CD4-positive, alpha-beta T cell treated with Interleukin-6 for 4 hours (primary cell): Measurements from ENCODE around the gene TCEA2.
"Not testable (repeated sequence)": the region's sequence is repeated elsewhere in the genome, so short reads cannot be mapped to it uniquely, and the experiment has no call there.

ENCODE experiments used
- DNase-seq: peaks from one replicate; pipeline ENCODE4 v3.0.0-alpha.2; 2020; ENCODE audit warnings: mixed read lengths

TCEA2 gene

GRCh38 chr20:64111841-64112641 is 49.0 kb downstream of the TCEA2 start:
- no peak for DNase-seq

DNA sequence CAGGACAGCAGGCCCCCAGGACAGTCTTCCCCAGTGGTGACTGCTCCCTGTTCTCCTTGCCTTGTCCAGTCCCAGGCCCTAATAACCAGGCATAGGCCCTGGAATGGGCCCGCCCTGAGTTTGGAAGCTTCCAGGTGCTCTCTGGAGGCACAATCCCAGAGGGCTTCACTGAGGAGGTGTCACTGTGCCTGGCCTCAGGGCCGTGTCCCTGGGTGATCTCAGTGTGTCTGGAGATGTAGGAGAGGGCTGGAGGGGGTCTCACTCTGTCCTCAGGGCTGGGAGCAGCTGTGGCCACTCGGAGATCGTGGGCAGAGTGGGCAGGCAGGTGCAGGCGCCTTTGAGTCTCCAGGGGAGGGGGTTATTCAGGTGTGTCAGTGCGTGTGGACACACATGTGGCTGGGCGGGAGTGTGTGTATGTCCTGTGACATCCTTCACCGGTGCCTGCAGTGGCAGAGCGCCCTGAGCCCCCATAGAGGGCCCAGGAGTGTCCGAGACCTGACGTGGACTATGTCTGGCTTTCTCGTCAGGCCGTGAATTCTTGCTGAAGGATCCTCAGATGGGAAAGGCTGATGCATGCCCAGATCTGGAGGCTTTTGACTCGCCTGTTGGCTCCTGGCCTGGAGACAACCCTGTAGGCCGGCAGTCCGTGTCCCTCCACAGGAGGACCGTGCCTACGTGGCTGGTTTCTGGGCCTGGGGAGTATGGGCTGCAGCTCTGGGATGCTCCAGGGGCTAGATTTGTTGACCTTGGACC is 49.9 kb downstream of the TCEA2 start:
- no peak for DNase-seq

DNA sequence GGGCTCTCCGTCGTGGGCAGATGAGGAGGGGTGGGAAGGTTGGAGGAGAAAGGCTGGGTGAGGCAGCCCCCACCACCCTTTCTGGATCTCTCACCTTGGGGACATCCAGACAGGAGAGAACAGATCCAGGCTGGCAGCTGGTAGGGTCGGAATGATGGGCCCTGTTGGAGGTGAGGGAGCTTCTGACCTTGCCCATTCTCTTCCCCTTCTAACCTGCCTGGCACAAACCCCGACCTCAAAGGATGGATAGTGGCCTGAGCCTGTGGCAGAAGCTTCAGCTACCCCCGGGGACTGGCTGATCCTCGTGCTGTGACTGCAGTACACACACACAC is 50.4 kb downstream of the TCEA2 start:
- no peak for DNase-seq

DNA sequence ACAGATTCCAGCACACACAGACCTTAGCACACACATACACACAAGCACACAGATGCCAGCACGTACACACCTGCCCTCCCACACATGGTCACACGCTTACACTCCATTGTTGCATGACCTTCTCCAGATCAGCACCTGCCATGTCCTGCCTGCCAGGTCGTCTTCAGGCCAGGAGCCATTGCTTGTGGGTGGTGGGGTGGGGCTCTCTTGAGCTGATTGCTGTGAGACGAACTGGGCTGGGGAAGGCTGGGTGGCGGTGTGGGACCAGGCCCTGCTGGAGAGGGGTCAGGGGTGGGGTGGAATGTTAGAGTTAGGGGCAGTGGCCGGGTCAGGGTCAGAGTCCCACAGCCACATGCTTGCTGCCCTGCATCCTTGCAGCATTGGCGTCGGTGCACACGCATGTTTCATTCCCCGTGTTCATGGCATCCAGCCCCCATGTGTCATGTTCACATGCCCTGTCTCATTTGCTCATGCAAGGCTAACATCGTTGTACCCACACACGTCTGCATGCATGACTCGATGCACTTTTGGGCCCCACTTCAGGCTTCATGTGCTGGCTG is 50.9 kb downstream of the TCEA2 start:
- no peak for DNase-seq

DNA sequence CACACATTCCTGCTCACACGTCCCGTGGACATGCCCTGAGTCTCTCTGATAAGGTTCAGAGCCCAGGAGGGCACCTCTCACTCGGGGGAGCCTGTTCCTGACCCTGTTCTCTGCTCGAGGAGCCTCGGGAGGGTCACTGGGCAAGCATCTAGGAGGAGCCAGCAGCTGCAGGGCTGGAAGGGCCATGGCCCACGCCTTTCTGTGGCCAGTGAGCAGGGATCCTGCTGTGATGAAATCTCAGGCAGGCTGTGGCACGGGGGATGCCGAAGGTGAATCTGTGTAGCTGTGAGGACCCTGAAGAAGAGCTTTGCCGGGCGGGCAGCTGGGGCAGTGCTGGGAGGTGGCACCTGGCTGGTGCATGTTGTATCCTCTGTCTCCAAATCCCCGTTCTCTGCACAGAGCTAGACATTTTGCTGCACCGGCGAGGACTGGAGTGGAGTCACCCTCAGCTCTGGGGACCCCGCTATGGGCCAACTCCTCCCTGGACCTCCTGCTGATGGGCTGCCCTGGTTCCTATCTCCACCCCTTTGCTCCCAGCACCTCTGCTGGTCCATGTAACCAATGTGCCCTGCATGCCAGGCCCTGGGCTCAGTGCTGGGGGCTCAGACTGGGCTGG is 51.5 kb downstream of the TCEA2 start:
- no peak for DNase-seq

- DNase-seq = no peak
Measured at GRCh38 chr20:64115171-64115911, 52.3 kb downstream of the TCEA2 start.

GRCh38 chr20:64116016-64116415 is 53.0 kb downstream of the TCEA2 start:
- no peak for DNase-seq

- DNase-seq = no peak
Measured at GRCh38 chr20:64116541-64117431, 53.8 kb downstream of the TCEA2 start.

GRCh38 chr20:64117432-64117777 is 54.4 kb downstream of the TCEA2 start:
- not testable (repeated sequence) for DNase-seq

GRCh38 chr20:64119301-64119680 is 56.3 kb downstream of the TCEA2 start:
- no peak for DNase-seq

DNA sequence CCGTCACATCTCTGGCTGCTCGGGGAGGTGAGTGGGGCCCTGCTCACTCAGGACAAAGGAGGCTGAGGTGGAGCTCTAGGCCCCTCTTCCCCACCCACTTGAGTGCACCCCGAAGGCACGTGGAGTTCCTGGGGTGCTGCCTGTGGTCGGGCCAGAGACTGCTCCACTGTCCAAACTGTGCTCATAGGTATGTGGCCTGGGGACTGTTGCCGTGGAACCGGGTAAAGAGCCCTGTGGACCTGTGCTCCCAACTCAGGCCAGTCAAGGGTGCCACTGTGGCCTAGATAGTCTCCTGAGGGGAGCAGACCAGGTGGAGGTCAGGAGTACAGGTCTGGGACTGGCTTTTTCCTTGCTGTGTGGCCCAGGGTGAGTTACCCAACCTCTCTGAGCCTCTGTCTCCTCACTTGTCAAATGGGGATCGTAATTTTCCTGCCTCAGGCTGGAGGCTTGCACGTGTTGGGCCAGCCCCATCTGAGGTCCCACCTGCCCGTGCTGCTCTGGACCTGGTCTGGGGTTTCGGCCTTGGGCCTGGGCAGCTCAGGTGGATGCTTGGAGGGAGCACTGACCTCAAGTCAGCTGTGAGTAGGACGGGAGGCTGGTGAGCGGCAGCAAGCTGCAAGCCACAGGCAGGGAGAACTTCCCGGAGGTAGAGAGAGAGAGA is 56.8 kb downstream of the TCEA2 start:
- DNase-seq = no peak

DNA sequence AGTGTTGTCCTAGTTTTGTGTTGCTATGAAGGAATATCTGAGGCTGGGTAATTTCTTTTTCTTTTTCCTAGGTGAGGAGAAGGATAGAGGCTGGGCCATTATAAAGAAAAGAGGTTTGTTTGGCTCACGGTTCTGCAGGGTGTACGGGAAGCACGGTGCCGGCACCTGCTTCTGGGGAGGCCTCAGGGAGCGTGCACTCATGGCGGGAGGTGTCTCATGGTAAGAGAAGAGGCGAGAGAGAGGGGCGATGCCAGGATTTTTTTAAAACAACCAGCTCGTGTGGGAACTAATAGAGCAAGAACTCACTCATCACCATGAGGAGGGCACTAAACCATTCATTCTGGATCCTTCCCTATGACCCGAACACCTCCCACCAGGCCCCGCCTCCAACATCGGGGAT is 58.6 kb downstream of the TCEA2 start:
- no peak for DNase-seq
